ENCODE measurements around the gene TNFRSF17.

The TNFRSF17 gene

GRCh38 chr16:11972128-11972527 is 7.1 kb downstream of the TNFRSF17 start:
- Histone ChIP-seq H2AFZ (ENCODE audit: low read depth, low read length) (no peak overlapping the region), H3K36me3 (ENCODE audit: insufficient read depth, low read length) (no peaks in the 10 kb centered on the region; the same call in 1 of the 2 replicates), H3K9me3 (ENCODE audit: insufficient read depth, low read length, severe bottlenecking) (no peaks in the 10 kb centered on the region), H3K4me2 (ENCODE audit: insufficient read depth, low read length) (no peak overlapping the region), H3K27me3 (ENCODE audit: insufficient read depth, low read length, poor library complexity) (no peaks in the 10 kb centered on the region), H3K4me3 (ENCODE audit: low read depth in 1 of 2, low read length in 2 of 2) (no peak overlapping the region), H3K27ac (ENCODE audit: low read length) (no peak overlapping the region), H3K9ac (ENCODE audit: low read depth, low read length) (no peak overlapping the region), H4K20me1 (ENCODE audit: insufficient read depth, low read length) (no peaks in the 10 kb centered on the region), H3K79me2 (ENCODE audit: insufficient read depth, low read length) (peaks cover 18% of the 10 kb centered on the region), H3K4me1 (ENCODE audit: insufficient read depth, low read length) (peaks cover 12% of the 10 kb centered on the region)
- DNase-seq (no peak), ATAC-seq (ENCODE audit: insufficient read depth, low read depth) (no peak)
- TF ChIP-seq, protein P1, sequence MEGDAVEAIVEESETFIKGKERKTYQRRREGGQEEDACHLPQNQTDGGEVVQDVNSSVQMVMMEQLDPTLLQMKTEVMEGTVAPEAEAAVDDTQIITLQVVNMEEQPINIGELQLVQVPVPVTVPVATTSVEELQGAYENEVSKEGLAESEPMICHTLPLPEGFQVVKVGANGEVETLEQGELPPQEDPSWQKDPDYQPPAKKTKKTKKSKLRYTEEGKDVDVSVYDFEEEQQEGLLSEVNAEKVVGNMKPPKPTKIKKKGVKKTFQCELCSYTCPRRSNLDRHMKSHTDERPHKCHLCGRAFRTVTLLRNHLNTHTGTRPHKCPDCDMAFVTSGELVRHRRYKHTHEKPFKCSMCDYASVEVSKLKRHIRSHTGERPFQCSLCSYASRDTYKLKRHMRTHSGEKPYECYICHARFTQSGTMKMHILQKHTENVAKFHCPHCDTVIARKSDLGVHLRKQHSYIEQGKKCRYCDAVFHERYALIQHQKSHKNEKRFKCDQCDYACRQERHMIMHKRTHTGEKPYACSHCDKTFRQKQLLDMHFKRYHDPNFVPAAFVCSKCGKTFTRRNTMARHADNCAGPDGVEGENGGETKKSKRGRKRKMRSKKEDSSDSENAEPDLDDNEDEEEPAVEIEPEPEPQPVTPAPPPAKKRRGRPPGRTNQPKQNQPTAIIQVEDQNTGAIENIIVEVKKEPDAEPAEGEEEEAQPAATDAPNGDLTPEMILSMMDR (IDR thresholded peaks at IDR 0.05; ENCODE audit: borderline replicate concordance, extremely low read depth, low read length, poor library complexity, severe bottlenecking), result peak; percentile 28
- no peak for TF ChIP-seq EZH2 (IDR thresholded peaks at IDR 0.05; ENCODE audit: borderline replicate concordance, low read depth, low read length, severe bottlenecking)

DNA sequence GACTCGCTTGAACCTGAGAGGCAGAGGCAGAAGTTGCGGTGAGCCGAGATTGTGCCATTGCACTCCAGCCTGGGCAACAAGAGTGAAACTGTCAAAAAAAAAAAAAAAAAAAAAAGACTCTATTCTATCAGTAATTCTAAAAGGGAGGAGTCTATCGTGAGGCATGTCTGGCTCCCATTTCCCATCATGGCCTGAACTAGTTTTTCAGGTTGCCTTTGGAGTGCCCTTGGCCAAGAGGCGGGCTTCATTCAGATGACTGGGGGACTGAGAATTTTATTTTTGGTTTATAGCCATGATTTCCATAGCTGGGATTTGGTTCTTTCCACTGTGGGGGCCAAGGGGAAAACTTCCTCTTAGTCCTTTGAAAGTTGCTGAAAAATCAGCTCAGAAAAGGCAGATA is 8.1 kb downstream of the TNFRSF17 start:
- H4K20me1 ChIP-seq (ENCODE audit: insufficient read depth, low read length), result no peaks in the 10 kb centered on the region
- H3K4me2 ChIP-seq (ENCODE audit: insufficient read depth, low read length), result no peak overlapping the region
- TF ChIP-seq, protein P1 (IDR thresholded peaks at IDR 0.05; ENCODE audit: borderline replicate concordance, extremely low read depth, low read length, poor library complexity, severe bottlenecking), result no peak
- TF ChIP-seq EZH2 (IDR thresholded peaks at IDR 0.05; ENCODE audit: borderline replicate concordance, low read depth, low read length, severe bottlenecking), result no peak
- peaks cover 27% of the 10 kb centered on the region for H3K79me2 ChIP-seq (ENCODE audit: insufficient read depth, low read length)
- H3K27ac ChIP-seq (ENCODE audit: low read length), result no peak overlapping the region
- DNase-seq (no peak), ATAC-seq (ENCODE audit: insufficient read depth, low read depth) (no peak)
- H3K4me3 ChIP-seq (ENCODE audit: low read depth in 1 of 2, low read length in 2 of 2), result no peak overlapping the region
- H3K4me1 ChIP-seq (ENCODE audit: insufficient read depth, low read length), result peaks cover 21% of the 10 kb centered on the region
- no peak overlapping the region for H2AFZ ChIP-seq (ENCODE audit: low read depth, low read length)
- H3K9me3 ChIP-seq (ENCODE audit: insufficient read depth, low read length, severe bottlenecking), result no peaks in the 10 kb centered on the region
- no peaks in the 10 kb centered on the region for H3K27me3 ChIP-seq (ENCODE audit: insufficient read depth, low read length, poor library complexity)
- H3K36me3 ChIP-seq (ENCODE audit: insufficient read depth, low read length), result no peaks in the 10 kb centered on the region; the same call in 1 of the 2 replicates
- H3K9ac ChIP-seq (ENCODE audit: low read depth, low read length), result no peak overlapping the region

DNA sequence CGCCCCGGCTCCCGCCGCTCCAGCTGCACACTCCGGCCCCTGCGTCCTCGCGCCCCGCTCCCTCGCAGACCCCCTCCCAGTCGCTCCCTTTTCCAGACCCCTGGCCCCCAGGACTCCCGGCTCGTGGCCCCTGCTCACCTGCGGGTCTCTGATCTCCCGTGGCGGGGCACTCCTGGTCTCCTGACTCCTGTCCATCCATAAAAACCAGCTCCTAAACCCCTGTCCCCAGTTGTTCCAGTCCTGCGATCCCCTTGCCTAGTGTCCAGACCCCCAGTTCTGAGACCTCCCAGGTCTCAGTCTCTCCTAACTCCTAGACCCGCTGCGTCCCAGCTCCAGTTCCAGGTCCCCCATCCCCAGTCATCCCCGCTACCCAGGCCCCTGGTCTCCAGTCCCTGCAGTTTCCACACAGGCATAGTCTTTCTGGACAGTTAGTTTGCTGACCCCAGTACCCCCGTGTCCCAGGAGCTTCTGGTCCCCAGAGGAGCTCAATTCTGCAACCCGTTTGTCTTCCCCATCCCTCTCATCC is 11.9 kb downstream of the TNFRSF17 start:
- H3K4me3 ChIP-seq (ENCODE audit: low read depth in 1 of 2, low read length in 2 of 2), result peak overlapping the region; percentile 97 to 100
- H4K20me1 ChIP-seq (ENCODE audit: insufficient read depth, low read length), result no peaks in the 10 kb centered on the region
- H3K4me1 ChIP-seq (ENCODE audit: insufficient read depth, low read length), result peaks cover 27% of the 10 kb centered on the region
- peak overlapping the region; percentile 100 for H2AFZ ChIP-seq (ENCODE audit: low read depth, low read length)
- DNase-seq (no peak), ATAC-seq (ENCODE audit: insufficient read depth, low read depth) (peak; percentile 30; the same call in 2 of the 3 replicates)
- no peaks in the 10 kb centered on the region for H3K27me3 ChIP-seq (ENCODE audit: insufficient read depth, low read length, poor library complexity)
- peak overlapping the region; percentile 92 for H3K9ac ChIP-seq (ENCODE audit: low read depth, low read length)
- peaks cover 32% of the 10 kb centered on the region for H3K79me2 ChIP-seq (ENCODE audit: insufficient read depth, low read length)
- H3K27ac ChIP-seq (ENCODE audit: low read length), result peak overlapping the region; percentile 77
- no peak for TF ChIP-seq EZH2 (IDR thresholded peaks at IDR 0.05; ENCODE audit: borderline replicate concordance, low read depth, low read length, severe bottlenecking)
- TF ChIP-seq, protein P1 (IDR thresholded peaks at IDR 0.05; ENCODE audit: borderline replicate concordance, extremely low read depth, low read length, poor library complexity, severe bottlenecking), result no peak
- no peaks in the 10 kb centered on the region; the same call in 1 of the 2 replicates for H3K36me3 ChIP-seq (ENCODE audit: insufficient read depth, low read length)
- H3K4me2 ChIP-seq (ENCODE audit: insufficient read depth, low read length), result peak overlapping the region; percentile 86
- H3K9me3 ChIP-seq (ENCODE audit: insufficient read depth, low read length, severe bottlenecking), result no peaks in the 10 kb centered on the region
